Hepatocyte (in vitro differentiated cells): ENCODE results near the gene CSNK1G1. TPM values are rescaled to one million over a fixed set of nuclear protein-coding genes. Genes with fewer than 3 reads are reported as not detected.
A peak's percentile ranks its signal among the peaks of the same experiment; 100 is the strongest.

ENCODE experiments used
- DNase-seq: peaks from one replicate; pipeline ENCODE4 v3.0.0-alpha.2; 2016; ENCODE audit warnings: low spot score
- H2AFZ ChIP-seq: fragments of 200-600 bp; sonication (generic); 2 replicates; pipeline ENCODE4 v1.6.0; 2016; ENCODE audit warnings: antibody characterized with exemption, mild to moderate bottlenecking
- H3K27ac ChIP-seq: fragments of 200-600 bp; sonication (generic); 2 replicates; pipeline ENCODE4 v1.5.1; 2016; ENCODE audit warnings: mild to moderate bottlenecking
- H3K27me3 ChIP-seq: fragments of 200-600 bp; sonication (generic); 2 replicates; pipeline ENCODE4 v1.6.1; 2016
- H3K36me3 ChIP-seq: fragments of 200-600 bp; sonication (generic); replicated peaks from 2 replicates; pipeline ENCODE4 v1.5.1; 2016; ENCODE audit warnings: low read depth; ENCODE audit not compliant: insufficient read depth
- H3K4me1 ChIP-seq: fragments of 200-600 bp; sonication (generic); 2 replicates; pipeline ENCODE4 v1.5.1; 2016; ENCODE audit warnings: mild to moderate bottlenecking, moderate library complexity; ENCODE audit not compliant: insufficient read depth
- H3K4me2 ChIP-seq: fragments of 200-600 bp; sonication (generic); 2 replicates; pipeline ENCODE4 v1.6.0; 2016
- H3K4me3 ChIP-seq: fragments of 200-600 bp; sonication (generic); 2 replicates; pipeline ENCODE4 v1.5.1; 2016; ENCODE audit warnings: mild to moderate bottlenecking
- H3K79me2 ChIP-seq: fragments of 200-600 bp; sonication (generic); 2 replicates; pipeline ENCODE4 v1.6.0; 2017; ENCODE audit warnings: mild to moderate bottlenecking
- H3K9me2 ChIP-seq: fragments of 200-600 bp; sonication (generic); replicated peaks from 2 replicates; pipeline ENCODE4 v1.6.0; 2017; ENCODE audit warnings: mild to moderate bottlenecking; ENCODE audit not compliant: insufficient read depth
- H3K9me3 ChIP-seq: fragments of 200-600 bp; sonication (generic); 2 replicates; pipeline ENCODE4 v1.5.1; 2016; ENCODE audit warnings: low read depth, mild to moderate bottlenecking
- H4K20me1 ChIP-seq: fragments of 200-600 bp; sonication (generic); 2 replicates; pipeline ENCODE4 v1.6.0; 2016; ENCODE audit warnings: mild to moderate bottlenecking; ENCODE audit not compliant: insufficient read depth, poor library complexity, severe bottlenecking
- EZH2 ChIP-seq: fragments of 200-600 bp; sonication (generic); IDR thresholded peaks from 2 replicates; pipeline ENCODE4 v1.6.1; 2016; ENCODE audit warnings: antibody characterized with exemption, mild to moderate bottlenecking, borderline replicate concordance
- EZH2phosphoT487 ChIP-seq: fragments of 200-600 bp; sonication (generic); IDR thresholded peaks from one replicate; pipeline ENCODE4 v1.6.1; 2018; ENCODE audit warnings: antibody characterized with exemption, mild to moderate bottlenecking, low read depth, moderate library complexity; ENCODE audit not compliant: unreplicated experiment, severe bottlenecking
- WGBS: methylation state at CpG from one replicate; pipeline ENCODE4 v1.1.6; 2016; ENCODE audit warnings: low lambda C conversion rate; ENCODE audit errors: missing lambda C conversion rate; 5-methylcytosine and 5-hydroxymethylcytosine counted together
- polyA plus RNA-seq: library from polyadenylated mRNA; unstranded; fragments of >200 nt; fragmentation: Nextera tagmentation; extraction: Ambion mirVana; gene quantifications from 2 replicates; pipeline ENCODE4 v1.2.1, GENCODE V29; 2016
- total RNA-seq: library from RNA; depleted of rRNA; stranded (reverse); fragments of >200 nt; gene quantifications from 2 replicates; pipeline ENCODE4 v1.2.3, GENCODE V29; 2014
- TF ChIP-seq, protein P1 (sequence below): fragments of 200-600 bp; sonication (generic); IDR thresholded peaks from 2 replicates; pipeline ENCODE4 v1.5.1; 2016; ENCODE audit warnings: antibody characterized with exemption, mild to moderate bottlenecking; ENCODE audit not compliant: poor library complexity

The CSNK1G1 gene
- total and polyA plus RNA-seq, 2 experiments from 2014 or later: 7.7 to 18.1 TPM

DNA sequence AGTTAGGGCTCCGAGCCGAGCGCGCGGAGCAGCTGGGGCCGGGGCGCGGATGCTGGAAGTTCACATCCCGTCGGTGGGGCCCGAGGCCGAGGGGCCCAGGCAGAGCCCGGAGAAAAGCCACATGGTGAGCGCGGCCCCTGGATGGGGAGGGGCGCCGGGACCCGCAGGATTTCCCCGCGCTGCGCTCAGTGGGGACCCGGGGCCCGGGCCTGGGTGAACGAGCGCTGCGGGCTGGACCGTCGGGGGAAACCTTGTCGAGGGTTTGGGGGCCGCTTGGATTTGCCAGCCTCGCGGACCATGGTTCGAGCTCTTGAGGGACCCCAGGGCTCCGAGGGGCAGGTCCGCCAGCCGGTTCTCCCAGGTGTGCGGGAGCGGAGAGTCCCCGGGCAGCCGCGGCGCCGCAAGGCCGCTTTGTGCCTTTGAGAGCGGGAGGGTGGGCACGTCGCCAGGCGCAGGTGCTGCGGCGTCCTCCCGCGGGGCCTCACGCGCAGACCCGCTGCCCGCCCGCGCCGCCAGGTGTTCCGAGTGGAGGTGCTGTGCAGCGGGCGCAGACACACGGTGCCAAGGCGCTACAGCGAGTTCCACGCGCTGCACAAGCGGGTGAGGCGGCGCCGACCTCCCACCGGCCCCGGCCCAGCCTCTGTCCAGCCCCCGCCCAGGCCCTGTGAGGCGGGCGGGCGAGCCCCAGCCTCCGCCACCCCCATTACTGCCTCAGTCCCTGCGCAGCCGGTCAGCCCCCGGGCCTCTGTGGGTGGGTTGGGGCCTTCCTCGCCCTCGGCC, 204.1 kb downstream of the CSNK1G1 start, which contains the start of gene SNX22:
TSS of gene SNX22 (plus strand) at position 5 of the 780 bp plus-strand sequence. CDS start at position 50, 45 bp downstream.
- Histone ChIP-seq H3K9me2 (no peaks in the 10 kb centered on the region), H4K20me1 (peaks cover 5% of the 10 kb centered on the region), H3K4me1 (peaks cover 25% of the 10 kb centered on the region), H2AFZ (peak within 1 kb of the TSS; percentile 80), H3K27ac (no peak within 1 kb of the TSS), H3K9me3 (no peaks in the 10 kb centered on the region), H3K79me2 (no peaks in the 10 kb centered on the region), H3K4me2 (peak within 1 kb of the TSS; percentile 99), H3K27me3 (peaks cover 14% of the 10 kb centered on the region), H3K36me3 (no peaks in the 10 kb centered on the region), H3K4me3 (peak within 1 kb of the TSS; percentile 58)
- peak; percentile 45 for TF ChIP-seq EZH2
- TF ChIP-seq EZH2phosphoT487: no peak
- TF ChIP-seq, protein P1, sequence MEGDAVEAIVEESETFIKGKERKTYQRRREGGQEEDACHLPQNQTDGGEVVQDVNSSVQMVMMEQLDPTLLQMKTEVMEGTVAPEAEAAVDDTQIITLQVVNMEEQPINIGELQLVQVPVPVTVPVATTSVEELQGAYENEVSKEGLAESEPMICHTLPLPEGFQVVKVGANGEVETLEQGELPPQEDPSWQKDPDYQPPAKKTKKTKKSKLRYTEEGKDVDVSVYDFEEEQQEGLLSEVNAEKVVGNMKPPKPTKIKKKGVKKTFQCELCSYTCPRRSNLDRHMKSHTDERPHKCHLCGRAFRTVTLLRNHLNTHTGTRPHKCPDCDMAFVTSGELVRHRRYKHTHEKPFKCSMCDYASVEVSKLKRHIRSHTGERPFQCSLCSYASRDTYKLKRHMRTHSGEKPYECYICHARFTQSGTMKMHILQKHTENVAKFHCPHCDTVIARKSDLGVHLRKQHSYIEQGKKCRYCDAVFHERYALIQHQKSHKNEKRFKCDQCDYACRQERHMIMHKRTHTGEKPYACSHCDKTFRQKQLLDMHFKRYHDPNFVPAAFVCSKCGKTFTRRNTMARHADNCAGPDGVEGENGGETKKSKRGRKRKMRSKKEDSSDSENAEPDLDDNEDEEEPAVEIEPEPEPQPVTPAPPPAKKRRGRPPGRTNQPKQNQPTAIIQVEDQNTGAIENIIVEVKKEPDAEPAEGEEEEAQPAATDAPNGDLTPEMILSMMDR: no peak
- peak; percentile 52 for DNase-seq
- WGBS: 2% methylated on average over 65 of the region's 83 CpGs

DNA sequence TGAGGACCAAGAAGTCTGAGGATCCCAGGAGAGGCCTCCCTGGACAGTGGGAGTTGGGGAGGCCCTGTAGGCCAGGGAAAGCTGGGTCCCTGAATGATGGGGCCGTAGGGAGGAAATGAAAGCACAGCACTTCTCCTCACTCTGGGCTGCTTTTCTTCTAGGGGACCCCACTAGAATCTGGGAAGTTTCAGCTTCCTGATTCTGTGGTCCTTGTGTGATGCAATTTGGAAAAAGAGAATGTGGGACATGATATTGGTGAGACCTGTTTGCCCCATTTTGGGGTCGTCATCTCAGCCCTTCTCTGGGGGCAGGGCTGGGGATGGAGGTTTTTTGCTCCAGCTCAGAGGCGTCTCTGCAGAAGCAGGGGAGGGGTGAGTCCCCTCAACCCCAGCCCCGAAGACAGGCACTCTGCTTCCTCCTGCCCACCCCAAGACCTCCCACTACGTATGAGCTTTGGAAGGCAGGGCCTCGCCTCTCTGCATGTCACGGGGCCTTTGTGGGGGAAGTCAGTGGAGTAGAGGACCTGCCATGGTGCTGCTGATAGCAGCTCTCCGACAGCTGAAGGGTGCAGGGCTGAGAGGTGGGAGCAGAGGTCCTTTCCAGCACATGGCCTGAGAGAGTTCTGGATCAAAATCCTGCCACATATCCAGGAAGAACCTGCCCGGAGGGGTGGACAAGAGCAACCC, 205.9 kb downstream of the CSNK1G1 start:
- Histone ChIP-seq H3K9me3 (no peaks in the 10 kb centered on the region), H3K27ac (no peak overlapping the region), H3K27me3 (peaks cover 14% of the 10 kb centered on the region), H3K79me2 (no peaks in the 10 kb centered on the region), H2AFZ (no peak overlapping the region), H3K4me1 (peaks cover 30% of the 10 kb centered on the region), H3K4me2 (no peak overlapping the region), H3K36me3 (no peaks in the 10 kb centered on the region), H3K9me2 (no peaks in the 10 kb centered on the region), H4K20me1 (no peaks in the 10 kb centered on the region), H3K4me3 (no peak overlapping the region)
- 81% methylated on average over 9 of the region's 9 CpGs for WGBS
- no peak for TF ChIP-seq EZH2
- TF ChIP-seq, protein P1: no peak
- no peak for TF ChIP-seq EZH2phosphoT487
- DNase-seq: no peak

DNA sequence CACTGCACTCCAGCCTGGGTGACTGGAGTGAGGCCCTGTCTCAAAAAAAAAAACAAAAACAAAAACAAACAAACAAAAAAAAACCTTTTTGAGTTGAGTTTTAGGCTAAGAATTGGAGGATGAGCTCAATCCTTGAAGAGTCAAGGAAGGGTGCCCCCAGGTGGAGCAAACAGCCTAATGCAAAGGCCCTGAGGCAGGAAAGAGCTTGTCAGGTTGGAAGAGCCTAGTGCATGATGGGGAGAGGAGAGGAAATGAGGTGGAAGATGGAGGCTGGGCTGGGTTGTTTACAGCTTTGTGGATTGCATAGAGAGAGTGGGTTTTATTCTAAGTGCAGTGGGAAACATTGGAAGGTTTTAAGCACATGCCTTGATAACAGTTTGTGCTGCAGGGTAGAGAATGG, 206.5 kb downstream of the CSNK1G1 start:
- Histone ChIP-seq H3K27ac (no peak overlapping the region), H4K20me1 (no peaks in the 10 kb centered on the region), H3K36me3 (no peaks in the 10 kb centered on the region), H2AFZ (no peak overlapping the region), H3K79me2 (no peaks in the 10 kb centered on the region), H3K9me3 (no peaks in the 10 kb centered on the region), H3K4me1 (peaks cover 30% of the 10 kb centered on the region), H3K4me3 (no peak overlapping the region), H3K4me2 (no peak overlapping the region), H3K27me3 (peaks cover 14% of the 10 kb centered on the region), H3K9me2 (no peaks in the 10 kb centered on the region)
- TF ChIP-seq EZH2phosphoT487 (no peak), EZH2 (no peak)
- TF ChIP-seq, protein P1: no peak
- DNase-seq: no peak
